Natural killer cell (primary cell): ENCODE measurements around the gene P2RY6. TPM values are rescaled to one million over a fixed set of nuclear protein-coding genes. Genes with fewer than 3 reads are reported as not detected.

ENCODE experiments used
- ATAC-seq, 3 donors: fragments of 150-1000 bp in 2 of 3; fragments of 200-7000 bp in 1 of 3; cut with Tn5 transposase; 1 replicate in 1 of 3; 2 replicates in 2 of 3; pipeline ENCODE4 v1.10.0; 2021; ENCODE audit warnings: mild to moderate bottlenecking in 2 of 3, moderate library complexity in 2 of 3
- DNase-seq, 2 donors: peaks; one replicate each; pipeline versions ENCODE4 v3.0.0 to v3.0.0-alpha.2; 2013 to 2021; ENCODE audit warnings: mixed read lengths in 1 of 2
- H3K27ac ChIP-seq: one replicate; pipeline ENCODE4 v1.5.1; 2013; ENCODE audit warnings: mild to moderate bottlenecking, low read length
- H3K27me3 ChIP-seq: one replicate; pipeline ENCODE4 v1.6.1; 2013; ENCODE audit warnings: low read length; ENCODE audit not compliant: control insufficient read depth, insufficient read depth
- H3K36me3 ChIP-seq: one replicate; pipeline ENCODE4 v1.6.1; 2013; ENCODE audit warnings: low read length; ENCODE audit not compliant: control insufficient read depth, insufficient read depth
- H3K4me1 ChIP-seq: one replicate; pipeline ENCODE4 v1.6.1; 2013; ENCODE audit warnings: low read length; ENCODE audit not compliant: control insufficient read depth, insufficient read depth
- H3K4me3 ChIP-seq: one replicate; pipeline ENCODE4 v1.5.1; 2013; ENCODE audit warnings: low read length
- H3K9me3 ChIP-seq: one replicate; pipeline ENCODE4 v1.6.1; 2013; ENCODE audit warnings: low read length; ENCODE audit not compliant: control insufficient read depth, insufficient read depth
- H3K27ac Mint-ChIP-seq, 2 donors: one replicate each; pipeline ENCODE4 v1.8.0; 2022; ENCODE audit warnings: mild to moderate bottlenecking in 2 of 2, mixed read lengths in 2 of 2, moderate library complexity in 1 of 2
- H3K27me3 Mint-ChIP-seq, 2 donors: one replicate each; pipeline ENCODE4 v1.8.0; 2022; ENCODE audit warnings: low read depth in 2 of 2, mixed read lengths in 2 of 2
- H3K36me3 Mint-ChIP-seq: one replicate; pipeline ENCODE4 v1.8.0; 2022; ENCODE audit warnings: mixed read lengths
- H3K4me1 Mint-ChIP-seq, 2 donors: one replicate each; pipeline ENCODE4 v1.8.0; 2022; ENCODE audit warnings: mixed read lengths in 2 of 2
- H3K4me3 Mint-ChIP-seq: one replicate; pipeline ENCODE4 v1.8.0; 2022; ENCODE audit warnings: mild to moderate bottlenecking, moderate library complexity, mixed read lengths
- H3K9me3 Mint-ChIP-seq, 2 donors: one replicate each; pipeline ENCODE4 v1.8.0; 2022; ENCODE audit warnings: mixed read lengths in 2 of 2
- CTCF ChIP-seq: fragments of 200-600 bp; IDR thresholded peaks from one replicate; pipeline ENCODE4 v1.8.0; 2022; ENCODE audit warnings: antibody characterized with exemption
- WGBS: methylation state at CpG from one replicate; pipeline ENCODE4 v1.1.7; 2013; ENCODE audit warnings: missing lambda C conversion rate; ENCODE audit not compliant: insufficient coverage; 5-methylcytosine and 5-hydroxymethylcytosine counted together
- intact Hi-C: fragments of 100-400 bp; cut with micrococcal nuclease; formaldehyde crosslinking; loops from one replicate; pipeline ENCODE4 v1.14.2; 2022
- total RNA-seq, 4 donors: library from RNA; stranded (reverse); fragments of 120-200 nt in 1 of 4; gene quantifications; one replicate each; pipeline versions ENCODE4 v1.2.3 to v1.2.4, GENCODE V29; 2013 to 2022

P2RY6 gene
- under 1 TPM in 2 of 3 donors, not detected in 1; 0.24 to 0.40 TPM for total RNA-seq
- total RNA-seq (2013) = 0.61 TPM

- H3K27ac ChIP-seq = peak within 1 kb of the TSS; percentile 24
- Mint-ChIP-seq H3K27me3 (peaks cover 0 to 6% of the 10 kb centered on the region in 2 donors), H3K27ac (no peak within 1 kb of the TSS), H3K4me1 (no peaks in the 10 kb centered on the region), H3K9me3 (no peaks in the 10 kb centered on the region), H3K4me3 (no peak within 1 kb of the TSS), H3K36me3 (no peaks in the 10 kb centered on the region)
- H3K36me3 ChIP-seq = no peaks in the 10 kb centered on the region
- intact Hi-C loops = no loop called here
- no peaks in the 10 kb centered on the region for H3K27me3 ChIP-seq
- no peak for TF ChIP-seq CTCF
- DNase-seq (no peak), ATAC-seq (peak in 1 of 3 donors; percentile 35)
- WGBS = 73% methylated on average over 15 of the region's 17 CpGs
- no peaks in the 10 kb centered on the region for H3K9me3 ChIP-seq
- H3K4me3 ChIP-seq = no peak within 1 kb of the TSS
- peaks cover 14% of the 10 kb centered on the region for H3K4me1 ChIP-seq
These were observed at the start of gene P2RY6 for GRCh38 chr11:73271936-73272679. Gene P2RY6, plus strand, starts transcription at chr11:73272338. Its CDS starts 24,181 bp downstream, at chr11:73296519.

- Mint-ChIP-seq H3K27me3 (peaks cover 14 to 26% of the 10 kb centered on the region in 2 donors), H3K4me1 (peaks cover 2 to 6% of the 10 kb centered on the region in 2 donors), H3K9me3 (no peaks in the 10 kb centered on the region), H3K27ac (no peak overlapping the region), H3K36me3 (no peaks in the 10 kb centered on the region), H3K4me3 (no peak overlapping the region)
- intact Hi-C loops = no loop called here
- no peaks in the 10 kb centered on the region for H3K36me3 ChIP-seq
- peaks cover 5% of the 10 kb centered on the region for H3K4me1 ChIP-seq
- DNase-seq = no peak
- TF ChIP-seq CTCF = no peak
- H3K27ac ChIP-seq = no peak overlapping the region
- no peaks in the 10 kb centered on the region for H3K27me3 ChIP-seq
- no peaks in the 10 kb centered on the region for H3K9me3 ChIP-seq
- H3K4me3 ChIP-seq = no peak overlapping the region
- ATAC-seq = peak in 1 of 3 donors; percentile 2
- WGBS = 41% methylated on average over 10 of the region's 10 CpGs
These were observed 48.0 kb upstream of the P2RY6 start for GRCh38 chr11:73223998-73224730.

- no peak for TF ChIP-seq CTCF
- Histone ChIP-seq H3K4me1 (peaks cover 5% of the 10 kb centered on the region), H3K9me3 (no peaks in the 10 kb centered on the region), H3K36me3 (no peaks in the 10 kb centered on the region), H3K27me3 (no peaks in the 10 kb centered on the region), H3K4me3 (no peak overlapping the region), H3K27ac (no peak overlapping the region)
- intact Hi-C loops = no loop called here
- no peak for DNase-seq
- H3K27me3 Mint-ChIP-seq = peaks cover 5 to 16% of the 10 kb centered on the region in 2 donors
- no peak for ATAC-seq
- peaks cover 0 to 6% of the 10 kb centered on the region in 2 donors for H3K4me1 Mint-ChIP-seq
- H3K9me3 Mint-ChIP-seq = no peaks in the 10 kb centered on the region
- 67% methylated on average over 3 of the region's 3 CpGs for WGBS
- no peaks in the 10 kb centered on the region for H3K36me3 Mint-ChIP-seq
- no peak overlapping the region for H3K27ac Mint-ChIP-seq
- no peak overlapping the region for H3K4me3 Mint-ChIP-seq
These were observed 47.0 kb upstream of the P2RY6 start for GRCh38 chr11:73225001-73225686.
